ENCODE results near the gene ZSCAN21. TPM values are rescaled to one million over a fixed set of nuclear protein-coding genes. Genes with fewer than 3 reads are reported as not detected.

The ZSCAN21 gene
- total RNA-seq, 1 experiment from 2014 or later = 24.3 TPM

DNA sequence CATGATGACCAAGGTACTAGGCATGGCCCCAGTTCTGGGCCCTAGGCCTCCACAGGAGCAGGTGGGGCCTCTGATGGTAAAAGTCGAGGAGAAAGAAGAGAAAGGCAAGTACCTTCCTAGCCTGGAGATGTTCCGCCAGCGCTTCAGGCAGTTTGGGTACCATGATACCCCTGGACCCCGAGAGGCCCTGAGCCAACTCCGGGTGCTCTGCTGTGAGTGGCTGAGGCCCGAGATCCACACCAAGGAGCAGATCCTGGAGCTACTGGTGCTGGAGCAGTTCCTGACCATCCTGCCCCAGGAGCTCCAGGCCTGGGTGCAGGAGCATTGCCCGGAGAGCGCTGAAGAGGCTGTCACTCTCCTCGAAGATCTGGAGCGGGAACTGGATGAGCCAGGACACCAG, 7.4 kb downstream of the ZSCAN21 start:
- Histone ChIP-seq H3T11ph (ENCODE audit: low read length) (no peak overlapping the region), H3K4ac (ENCODE audit: low read depth, low read length) (no peak overlapping the region), H3K9me3 (ENCODE audit: control insufficient read depth, low read depth, low read length) (no peaks in the 10 kb centered on the region), H3K79me1 (ENCODE audit: insufficient read depth, low read depth, low read length, poor library complexity, severe bottlenecking) (peaks cover 2% of the 10 kb centered on the region), H2AK5ac (ENCODE audit: insufficient read length, low read length) (no peak overlapping the region), H3K9ac (ENCODE audit: extremely low read depth, insufficient read length, low read length) (no peak overlapping the region), H4K20me1 (ENCODE audit: control insufficient read depth, insufficient read depth, insufficient read length) (no peaks in the 10 kb centered on the region), H3K14ac (ENCODE audit: insufficient read depth, low read length) (no peak overlapping the region), H4K91ac (ENCODE audit: insufficient read length, low read depth, low read length) (no peak overlapping the region), H3K23me2 (ENCODE audit: insufficient read length, low read depth, low read length, poor library complexity, severe bottlenecking) (no peaks in the 10 kb centered on the region), H3K4me1 (ENCODE audit: insufficient read depth, low read length) (no peaks in the 10 kb centered on the region), H2AFZ (ENCODE audit: low read length) (no peak overlapping the region), H3K23ac (ENCODE audit: insufficient read length, low read depth, low read length) (no peak overlapping the region), H2BK5ac (ENCODE audit: insufficient read length, low read length) (no peak overlapping the region), H4K8ac (replicated peaks; ENCODE audit: insufficient read length, low read depth, low read length) (no peak overlapping the region), H2BK12ac (ENCODE audit: insufficient read length, low read depth, low read length) (no peak overlapping the region), H3K79me2 (ENCODE audit: insufficient read depth, low read length) (no peaks in the 10 kb centered on the region; the same call in 1 of the 2 replicates), H2BK120ac (ENCODE audit: low read depth, low read length, poor library complexity, severe bottlenecking) (no peak overlapping the region), H3K4me2 (ENCODE audit: insufficient read depth, insufficient read length, low read length) (no peak overlapping the region), H4K5ac (ENCODE audit: insufficient read length, low read depth, low read length) (no peak overlapping the region), H2BK15ac (ENCODE audit: low read depth, low read length) (no peak overlapping the region), H3K18ac (ENCODE audit: insufficient read length, low read depth, low read length) (no peak overlapping the region), H3K27ac (ENCODE audit: insufficient read length, low read depth, low read length) (no peak overlapping the region), H3K56ac (ENCODE audit: insufficient read length, low read depth, low read length) (no peak overlapping the region), H3K27me3 (ENCODE audit: insufficient read depth, low read length) (no peaks in the 10 kb centered on the region), H2BK20ac (ENCODE audit: low read depth, low read length, poor library complexity, severe bottlenecking) (no peak overlapping the region)
- TF ChIP-seq, protein P1, sequence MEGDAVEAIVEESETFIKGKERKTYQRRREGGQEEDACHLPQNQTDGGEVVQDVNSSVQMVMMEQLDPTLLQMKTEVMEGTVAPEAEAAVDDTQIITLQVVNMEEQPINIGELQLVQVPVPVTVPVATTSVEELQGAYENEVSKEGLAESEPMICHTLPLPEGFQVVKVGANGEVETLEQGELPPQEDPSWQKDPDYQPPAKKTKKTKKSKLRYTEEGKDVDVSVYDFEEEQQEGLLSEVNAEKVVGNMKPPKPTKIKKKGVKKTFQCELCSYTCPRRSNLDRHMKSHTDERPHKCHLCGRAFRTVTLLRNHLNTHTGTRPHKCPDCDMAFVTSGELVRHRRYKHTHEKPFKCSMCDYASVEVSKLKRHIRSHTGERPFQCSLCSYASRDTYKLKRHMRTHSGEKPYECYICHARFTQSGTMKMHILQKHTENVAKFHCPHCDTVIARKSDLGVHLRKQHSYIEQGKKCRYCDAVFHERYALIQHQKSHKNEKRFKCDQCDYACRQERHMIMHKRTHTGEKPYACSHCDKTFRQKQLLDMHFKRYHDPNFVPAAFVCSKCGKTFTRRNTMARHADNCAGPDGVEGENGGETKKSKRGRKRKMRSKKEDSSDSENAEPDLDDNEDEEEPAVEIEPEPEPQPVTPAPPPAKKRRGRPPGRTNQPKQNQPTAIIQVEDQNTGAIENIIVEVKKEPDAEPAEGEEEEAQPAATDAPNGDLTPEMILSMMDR (conservative IDR thresholded peaks at IDR 0.05) = no peak
- DNase-seq = no peak
- peaks cover 40 to 65% (median 58%) of the 10 kb centered on the region in 3 experiments for H3K36me3 Mint-ChIP-seq (ENCODE audit: insufficient read depth in 1 of 3, low read depth in 3 of 3)
- no peaks in the 10 kb centered on the region for H3K9me3 Mint-ChIP-seq
- H3K27ac Mint-ChIP-seq = no peak overlapping the region
- no CpG with 5 or more reads among the region's 10 CpGs for WGBS (ENCODE audit: extremely low coverage, insufficient read length, low lambda C conversion rate)
- H3K4me3 Mint-ChIP-seq = no peak overlapping the region
- no peaks in the 10 kb centered on the region for H3K4me1 Mint-ChIP-seq
- H3K27me3 Mint-ChIP-seq (ENCODE audit: low read depth) = no peaks in the 10 kb centered on the region
